HG02798 (cell line): ENCODE measurements around the gene SRSF9.
A peak's percentile ranks its signal among the peaks of the same experiment; 100 is the strongest.

Source experiments
- ATAC-seq: cut with Tn5 transposase; IDR thresholded peaks from one replicate; pipeline ENCODE4 v1.9.1; 2021; ENCODE audit warnings: mild to moderate bottlenecking; ENCODE audit not compliant: unreplicated experiment, poor library complexity

SRSF9 gene

GRCh38 chr12:120485961-120486881 lies 16.7 kb upstream of the SRSF9 start:
- ATAC-seq = no peak

DNA sequence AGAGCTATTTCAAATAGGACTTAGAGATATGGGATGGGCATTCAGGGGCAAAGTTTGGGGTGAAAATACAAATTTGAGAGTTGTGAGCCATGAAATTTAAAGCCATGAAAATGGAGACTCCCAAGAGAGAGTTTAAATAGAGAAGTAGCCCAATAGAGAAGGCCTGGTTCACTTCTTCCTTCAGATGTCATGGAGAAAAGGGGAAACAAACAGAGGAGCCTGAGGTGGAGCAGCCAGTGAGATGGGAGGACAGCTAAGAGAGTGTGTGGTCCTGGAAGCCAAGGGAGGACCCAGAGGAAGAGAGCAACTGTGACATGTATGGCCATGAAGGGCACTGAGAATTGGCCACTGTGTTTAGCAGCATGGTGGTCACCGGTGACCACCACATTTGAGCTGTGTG lies 14.1 kb upstream of the SRSF9 start:
- no peak for ATAC-seq

GRCh38 chr12:120481022-120481767 lies 11.6 kb upstream of the SRSF9 start:
- no peak for ATAC-seq

DNA sequence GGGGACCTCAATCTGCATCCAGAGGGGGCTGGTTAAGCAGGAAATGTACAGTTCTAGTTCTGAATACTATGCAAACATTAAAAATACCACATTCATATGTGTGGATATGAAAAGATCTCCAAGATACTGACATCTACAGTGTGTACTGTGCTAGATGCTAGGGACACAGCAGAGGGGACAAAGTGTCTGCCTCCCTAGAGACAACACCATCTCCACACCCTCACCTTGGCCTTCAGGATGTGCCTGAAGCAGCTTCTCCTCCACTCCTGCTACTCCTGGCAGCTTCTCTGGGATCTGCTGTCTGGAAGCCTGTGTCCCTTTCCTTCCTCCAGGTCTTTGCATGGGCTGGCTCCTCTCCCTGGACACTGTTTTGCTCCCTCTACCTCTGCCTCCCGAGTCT lies 10.7 kb upstream of the SRSF9 start:
- no peak for ATAC-seq

DNA sequence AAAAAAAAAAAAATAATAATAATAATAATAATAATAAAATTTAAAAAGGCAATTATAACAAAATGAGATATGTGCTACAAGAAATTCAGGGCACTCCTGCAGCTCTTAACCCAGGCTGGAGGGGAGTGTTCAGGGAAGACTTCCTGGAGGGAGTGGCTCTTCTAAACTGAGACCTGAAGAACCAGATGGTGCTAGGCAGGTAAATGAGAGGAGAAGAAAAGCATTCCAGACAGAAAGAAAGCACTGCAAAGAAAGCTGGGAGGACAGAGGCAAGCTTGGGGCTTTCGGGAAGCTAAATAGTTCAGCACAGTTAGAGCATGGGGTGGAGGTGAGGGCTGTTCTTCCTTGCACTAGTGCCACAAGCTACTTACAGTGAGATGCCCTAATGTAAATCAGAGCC lies 9.9 kb upstream of the SRSF9 start:
- no peak for ATAC-seq

GRCh38 chr12:120475643-120476042 lies 6.1 kb upstream of the SRSF9 start:
- ATAC-seq = no peak

GRCh38 chr12:120474616-120474960 lies 5.0 kb upstream of the SRSF9 start:
- ATAC-seq = no peak

DNA sequence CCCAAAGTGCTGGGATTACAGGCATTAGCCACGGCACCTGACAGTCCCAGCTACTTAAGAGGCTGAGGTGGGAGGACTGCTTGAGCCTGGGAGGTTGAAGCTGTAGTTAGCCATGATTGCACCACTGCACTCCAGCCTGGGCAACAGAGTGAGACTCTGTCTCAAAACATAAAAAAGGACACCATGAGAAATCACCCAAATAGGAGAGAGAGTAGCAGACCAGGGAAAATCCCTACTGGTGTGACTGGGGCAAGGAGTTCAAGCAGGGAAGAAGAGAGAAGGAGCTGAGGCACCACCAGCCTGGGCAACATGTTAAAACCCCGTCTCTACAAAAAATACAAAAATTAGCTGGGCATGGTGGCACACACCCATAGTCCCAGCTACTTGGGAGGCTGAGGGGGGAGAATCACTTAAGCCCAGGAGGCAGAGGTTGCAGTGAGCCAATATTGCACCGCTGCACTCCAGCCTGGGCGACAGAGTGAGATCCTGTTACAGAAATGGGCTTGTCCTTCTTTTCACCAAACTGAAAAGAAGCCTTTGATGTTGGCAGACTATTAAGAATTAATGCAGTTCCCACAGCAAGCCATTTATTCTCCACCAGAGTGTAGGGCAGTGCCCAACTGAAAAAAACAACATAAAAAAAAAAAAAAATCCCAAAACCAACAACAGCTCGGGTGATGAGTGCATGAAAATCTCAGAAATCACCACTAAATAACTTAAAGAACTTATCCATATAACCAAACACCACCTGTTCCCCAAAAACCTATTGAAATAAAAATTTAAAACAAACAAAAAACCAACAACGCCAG lies 4.5 kb upstream of the SRSF9 start:
- ATAC-seq = no peak

DNA sequence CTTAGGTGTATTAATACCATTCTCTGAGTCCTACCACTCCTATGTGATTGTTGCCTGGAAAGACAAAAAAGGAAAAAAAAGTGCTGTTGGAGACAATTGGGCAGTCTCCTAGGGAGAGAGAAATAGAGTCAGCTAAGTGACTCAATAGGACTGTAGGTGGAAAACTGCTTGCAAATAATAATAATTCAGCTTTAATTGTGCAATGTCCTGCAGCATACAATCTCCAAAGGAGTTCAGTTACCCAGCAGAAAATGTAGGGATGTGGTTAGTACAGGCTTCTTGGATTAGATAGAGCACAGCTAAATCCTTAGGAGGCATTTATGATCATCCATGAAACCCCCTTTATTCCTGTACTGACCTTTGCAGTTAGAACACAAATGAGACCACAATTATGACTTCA lies 3.0 kb upstream of the SRSF9 start:
- ATAC-seq = no peak

- ATAC-seq = no peak
Observed at GRCh38 chr12:120470150-120470784, 719 bp upstream of the SRSF9 start.

- ATAC-seq = peak; percentile 24
Observed at GRCh38 chr12:120468821-120469449, 613 bp downstream of the SRSF9 start.

DNA sequence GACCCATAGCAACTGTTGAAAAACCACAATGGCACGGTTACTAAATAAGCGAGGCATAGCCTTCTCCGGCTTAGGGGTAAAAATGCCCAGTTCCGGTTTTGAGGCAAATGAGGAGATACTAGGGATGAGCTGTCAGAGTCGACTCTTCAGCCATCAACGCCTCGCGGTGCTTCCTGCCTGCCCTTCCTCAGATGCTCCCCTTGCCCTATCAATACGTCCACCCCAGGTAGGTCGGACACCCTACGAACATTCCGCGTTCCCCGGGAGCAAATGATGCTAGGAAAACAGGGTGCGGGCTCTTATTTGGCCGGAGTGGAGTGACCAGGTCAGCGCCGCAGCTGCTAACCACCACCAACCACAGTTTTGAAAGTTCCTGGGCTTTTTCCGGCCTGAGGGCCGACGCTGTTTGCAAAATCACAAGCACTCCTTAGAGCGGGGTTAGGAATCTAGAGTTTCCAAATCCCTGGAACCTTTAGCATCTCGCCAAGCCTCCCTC lies 1.2 kb downstream of the SRSF9 start:
- ATAC-seq = no peak

DNA sequence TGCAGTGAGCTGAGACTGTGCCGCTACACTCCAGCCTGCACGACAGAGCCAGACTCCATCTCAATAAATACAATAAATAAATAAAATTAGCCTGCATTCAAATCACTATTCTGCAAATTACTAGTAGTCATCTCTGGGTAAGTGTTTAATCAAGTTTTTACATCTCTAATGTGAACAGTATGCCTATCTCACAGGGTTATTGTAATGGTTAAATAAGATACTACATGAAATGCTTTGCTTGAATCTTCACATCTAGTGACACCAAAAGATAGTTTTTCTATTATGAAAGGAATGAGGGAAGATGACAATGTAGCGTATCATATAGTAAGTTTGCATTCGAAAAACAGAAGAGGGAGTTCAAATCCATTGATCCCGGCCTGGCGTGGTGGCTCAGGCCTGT lies 2.1 kb downstream of the SRSF9 start:
- no peak for ATAC-seq

DNA sequence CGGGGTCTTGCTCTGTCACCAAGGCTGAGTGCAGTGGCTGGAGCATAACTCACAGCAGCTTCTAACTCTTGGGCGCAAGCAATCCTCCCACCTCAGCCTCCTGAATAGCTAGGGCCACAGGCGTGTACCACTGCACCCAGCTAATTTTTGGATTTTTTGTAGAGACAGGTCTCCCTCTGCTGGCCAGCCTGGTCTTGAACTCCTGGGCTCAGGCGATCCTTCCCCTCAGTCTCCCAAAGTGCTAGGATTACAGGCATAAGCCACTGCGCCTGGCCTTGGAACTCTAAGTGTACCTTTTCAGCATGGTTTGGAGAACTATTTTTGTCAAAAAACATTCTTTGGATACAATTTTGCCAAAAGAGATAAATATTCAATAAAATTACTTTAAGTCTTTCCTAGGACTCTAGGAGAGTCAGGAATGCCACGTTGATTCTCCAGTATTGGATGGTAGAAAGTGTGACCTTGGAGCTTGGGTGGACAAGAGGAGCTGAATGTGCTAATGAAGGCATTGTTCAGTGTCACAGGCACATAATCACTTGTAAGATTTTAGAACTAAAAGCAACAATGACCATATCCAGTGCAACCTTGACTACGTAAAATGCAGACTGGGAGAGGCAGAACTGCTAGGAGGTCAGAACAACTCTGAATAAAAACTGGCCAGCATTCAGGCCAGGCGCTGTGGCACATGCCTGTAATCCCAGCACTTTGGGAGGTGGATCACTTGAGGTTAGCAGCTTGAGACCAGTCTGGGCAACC lies 2.8 kb downstream of the SRSF9 start:
- no peak for ATAC-seq

- ATAC-seq = no peak
Observed at GRCh38 chr12:120465756-120466155, 3.8 kb downstream of the SRSF9 start.

GRCh38 chr12:120463712-120464111 lies 5.8 kb downstream of the SRSF9 start:
- no peak for ATAC-seq

- no peak for ATAC-seq
Observed at GRCh38 chr12:120462099-120462640, 7.4 kb downstream of the SRSF9 start.

GRCh38 chr12:120460157-120460556 lies 9.4 kb downstream of the SRSF9 start:
- no peak for ATAC-seq

GRCh38 chr12:120457133-120457532 lies 12.4 kb downstream of the SRSF9 start:
- no peak for ATAC-seq
